ENCODE results near the gene CCDC7.

- no peak for TF ChIP-seq CTCF (IDR thresholded peaks at IDR 0.05; ENCODE audit: borderline replicate concordance, extremely low read depth, low read length, poor library complexity, severe bottlenecking)
- no peak for TF ChIP-seq EZH2 (IDR thresholded peaks at IDR 0.05; ENCODE audit: borderline replicate concordance, low read depth, low read length, severe bottlenecking)
Measured at GRCh38 chr10:32787690-32788284, 341.8 kb downstream of the CCDC7 start.
